Right kidney (tissue), 1 donor: ENCODE data around the gene STK38.

ENCODE experiments used
- DNase-seq: peaks from one replicate; pipeline ENCODE4 v3.0.0-alpha.2; 2016

Gene STK38

GRCh38 chr6:36566418-36566905, 19.2 kb upstream of the STK38 start:
- DNase-seq, result no peak

GRCh38 chr6:36563928-36564284, 16.6 kb upstream of the STK38 start:
- DNase-seq, result no peak

GRCh38 chr6:36563237-36563927, 16.1 kb upstream of the STK38 start:
- no peak for DNase-seq

- DNase-seq, result no peak
Measured at GRCh38 chr6:36560822-36561221, 13.5 kb upstream of the STK38 start.

GRCh38 chr6:36559011-36559793, 11.9 kb upstream of the STK38 start:
- DNase-seq, result no peak

GRCh38 chr6:36556281-36556680, 9.0 kb upstream of the STK38 start:
- DNase-seq, result no peak

- no peak for DNase-seq
Measured at GRCh38 chr6:36555750-36556252, 8.5 kb upstream of the STK38 start.

GRCh38 chr6:36550473-36551000, 3.3 kb upstream of the STK38 start:
- no peak for DNase-seq

- no peak for DNase-seq
Measured at GRCh38 chr6:36548401-36548743, 1.1 kb upstream of the STK38 start.

- DNase-seq, result no peak
Measured at GRCh38 chr6:36547646-36548400, 544 bp upstream of the STK38 start.

- no peak for DNase-seq
Measured at GRCh38 chr6:36546308-36546919, 865 bp downstream of the STK38 start.

- no peak for DNase-seq
Measured at GRCh38 chr6:36545767-36546307, 1.4 kb downstream of the STK38 start.

- DNase-seq, result no peak
Measured at GRCh38 chr6:36544228-36544627, 3.1 kb downstream of the STK38 start.

GRCh38 chr6:36542041-36542440, 5.2 kb downstream of the STK38 start:
- no peak for DNase-seq

- no peak for DNase-seq
Measured at GRCh38 chr6:36539814-36540568, 7.3 kb downstream of the STK38 start.

- no peak for DNase-seq
Measured at GRCh38 chr6:36536873-36537547, 10.3 kb downstream of the STK38 start.

- no peak for DNase-seq
Measured at GRCh38 chr6:36533321-36533720, 14.0 kb downstream of the STK38 start.

- no peak for DNase-seq
Measured at GRCh38 chr6:36526066-36526465, 21.2 kb downstream of the STK38 start.

GRCh38 chr6:36525346-36525745, 21.9 kb downstream of the STK38 start:
- DNase-seq, result no peak

GRCh38 chr6:36524871-36525270, 22.4 kb downstream of the STK38 start:
- no peak for DNase-seq
